WTC11 (cell line): ENCODE data around the gene USB1. TPM values are rescaled to one million over a fixed set of nuclear protein-coding genes. Genes with fewer than 3 reads are reported as not detected.

Experiments
- ATAC-seq: fragments of 200-7000 bp; cut with Tn5 transposase; 2 replicates; pipeline ENCODE4 v1.10.0; 2021; ENCODE audit warnings: mild to moderate bottlenecking, moderate library complexity
- CTCF ChIA-PET: fragments of 300-600 bp; sonication (Branson Sonifier 250); formaldehyde crosslinking; loops from one replicate; lab custom pipeline; 2021; ENCODE audit warnings: antibody characterized with exemption; lab: Charles Lee
- POLR2A ChIA-PET: fragments of 350-600 bp; sonication (Branson Sonifier 250); formaldehyde crosslinking; loops from one replicate; lab custom pipeline; 2021; ENCODE audit warnings: antibody characterized with exemption; lab: Charles Lee
- DNase-seq: peaks from one replicate; pipeline ENCODE4 v3.0.0; 2021; ENCODE audit warnings: low spot score
- H3K27ac Mint-ChIP-seq: 2 replicates; pipeline ENCODE4 v1.8.0; 2021; ENCODE audit warnings: mixed read lengths
- H3K27me3 Mint-ChIP-seq: 2 replicates; pipeline ENCODE4 v1.8.0; 2021; ENCODE audit warnings: low read depth, mild to moderate bottlenecking, moderate library complexity, mixed read lengths
- H3K36me3 Mint-ChIP-seq: 2 replicates; pipeline ENCODE4 v1.8.0; 2021; ENCODE audit warnings: mixed read lengths
- H3K4me1 Mint-ChIP-seq: 2 replicates; pipeline ENCODE4 v1.8.0; 2022; ENCODE audit warnings: mixed read lengths
- H3K4me3 Mint-ChIP-seq: 2 replicates; pipeline ENCODE4 v1.8.0; 2021; ENCODE audit warnings: mild to moderate bottlenecking, moderate library complexity, mixed read lengths
- H3K9me3 Mint-ChIP-seq: 2 replicates; pipeline ENCODE4 v1.8.0; 2021; ENCODE audit warnings: mixed read lengths
- CBFB ChIP-seq: sonication (generic); formaldehyde crosslinking; IDR thresholded peaks from 2 replicates; pipeline ENCODE4 v1.8.1; 2022; ENCODE audit warnings: mild to moderate bottlenecking, low read depth, missing genetic modification reagents
- ELF4 ChIP-seq: sonication (generic); formaldehyde crosslinking; IDR thresholded peaks from 2 replicates; pipeline ENCODE4 v1.8.1; 2022; ENCODE audit warnings: low read depth, mild to moderate bottlenecking, moderate library complexity, missing genetic modification reagents
- FOXJ3 ChIP-seq: sonication (generic); formaldehyde crosslinking; IDR thresholded peaks from 2 replicates; pipeline ENCODE4 v1.9.0; 2021; ENCODE audit warnings: missing genetic modification reagents, mild to moderate bottlenecking, borderline replicate concordance
- FOXP4 ChIP-seq: sonication (generic); formaldehyde crosslinking; IDR thresholded peaks from 2 replicates; pipeline ENCODE4 v1.8.0; 2022; ENCODE audit warnings: mild to moderate bottlenecking, missing genetic modification reagents
- HMGXB4 ChIP-seq: sonication (generic); formaldehyde crosslinking; IDR thresholded peaks from 2 replicates; pipeline ENCODE4 v1.8.1; 2023; ENCODE audit warnings: mild to moderate bottlenecking, moderate library complexity, missing genetic modification reagents
- MYBL2 ChIP-seq: sonication (generic); formaldehyde crosslinking; IDR thresholded peaks from 2 replicates; pipeline ENCODE4 v1.8.1; 2023; ENCODE audit warnings: mild to moderate bottlenecking, moderate library complexity, missing genetic modification reagents
- NR3C1 ChIP-seq: sonication (generic); formaldehyde crosslinking; conservative IDR thresholded peaks from 2 replicates; pipeline ENCODE4 v1.8.1; 2023; ENCODE audit warnings: low read depth, mild to moderate bottlenecking, missing genetic modification reagents
- RELA ChIP-seq: sonication (generic); formaldehyde crosslinking; IDR thresholded peaks from 2 replicates; pipeline ENCODE4 v1.8.1; 2022; ENCODE audit warnings: missing genetic modification reagents, mild to moderate bottlenecking, borderline replicate concordance
- SMAD4 ChIP-seq: sonication (generic); formaldehyde crosslinking; IDR thresholded peaks from 2 replicates; pipeline ENCODE4 v1.8.0; 2022; ENCODE audit warnings: mild to moderate bottlenecking, missing genetic modification reagents
- SP1 ChIP-seq: sonication (generic); formaldehyde crosslinking; conservative IDR thresholded peaks from 2 replicates; pipeline ENCODE4 v1.8.1; 2022; ENCODE audit warnings: missing genetic modification reagents
- ZBTB43 ChIP-seq: sonication (generic); formaldehyde crosslinking; IDR thresholded peaks from 2 replicates; pipeline ENCODE4 v1.8.1; 2023; ENCODE audit warnings: mild to moderate bottlenecking, missing genetic modification reagents
- ZNF219 ChIP-seq: sonication (generic); formaldehyde crosslinking; IDR thresholded peaks from 2 replicates; pipeline ENCODE4 v1.8.0; 2023; ENCODE audit warnings: missing genetic modification reagents, mild to moderate bottlenecking, borderline replicate concordance
- ZNF416 ChIP-seq: fragments of 250-450 bp; sonication (Bioruptor Pico); IDR thresholded peaks from 2 replicates; pipeline ENCODE4 v1.9.0; 2021; ENCODE audit warnings: mild to moderate bottlenecking, inconsistent platforms
- ZNF425 ChIP-seq: fragments of 250-450 bp; sonication (Bioruptor Pico); conservative IDR thresholded peaks from 2 replicates; pipeline ENCODE4 v1.9.0; 2021; ENCODE audit warnings: mild to moderate bottlenecking
- ZNF512 ChIP-seq: sonication (generic); formaldehyde crosslinking; IDR thresholded peaks from 2 replicates; pipeline ENCODE4 v1.8.1; 2022; ENCODE audit warnings: missing genetic modification reagents, borderline replicate concordance
- ZSCAN18 ChIP-seq: fragments of 250-450 bp; sonication (Bioruptor Pico); IDR thresholded peaks from 2 replicates; pipeline ENCODE4 v2.1.2; 2022; ENCODE audit warnings: mild to moderate bottlenecking, moderate library complexity
- total RNA-seq: library from RNA; stranded (reverse); gene quantifications from 3 replicates; pipeline ENCODE4 v1.2.3, GENCODE V29; 2021

The USB1 gene
- total RNA-seq, 1 experiment from 2014 or later = 67.1 TPM

GRCh38 chr16:57967916-57968315 lies 33.3 kb upstream of the USB1 start (continued):
- TF ChIP-seq FOXP4 (CRISPR knock-in tag) (no peak), ZNF512 (CRISPR knock-in tag) (no peak), SMAD4 (no peak), ZNF219 (CRISPR knock-in tag) (no peak), MYBL2 (CRISPR knock-in tag) (no peak), ZBTB43 (no peak), CBFB (CRISPR knock-in tag) (no peak), ELF4 (no peak), RELA (CRISPR knock-in tag) (no peak)
- TF ChIP-seq, all 79 proteins: peak for 0

GRCh38 chr16:57969451-57970123 lies 31.6 kb upstream of the USB1 start:
- no peak for ATAC-seq
- POLR2A ChIA-PET = interaction anchor here (0.5 kb wide), 1 partner anchor 49 kb away, joined by 3 read pairs; no protein-coding TSS in a partner anchor
- Mint-ChIP-seq H3K4me3 (no peak overlapping the region), H3K4me1 (peaks cover 2% of the 10 kb centered on the region; the same call in 1 of the 2 replicates), H3K9me3 (no peaks in the 10 kb centered on the region), H3K27me3 (no peaks in the 10 kb centered on the region), H3K27ac (no peak overlapping the region), H3K36me3 (no peaks in the 10 kb centered on the region)
- DNase-seq = no peak
- CTCF ChIA-PET = interaction anchor here (1.5 to 1.8 kb wide), 3 partner anchors 24 to 194 kb away, joined by 4 to 7 read pairs (median 5); no protein-coding TSS in a partner anchor
- TF ChIP-seq HMGXB4 (no peak), NR3C1 (CRISPR knock-in tag) (no peak), ZSCAN18 (CRISPR knock-in tag) (no peak), ZNF416 (CRISPR knock-in tag) (no peak), SP1 (CRISPR knock-in tag) (no peak), ZNF425 (no peak), FOXJ3 (CRISPR knock-in tag) (no peak)
